GM18505 (cell line): ENCODE data around the gene SCN7A.

Experiments used
- ATAC-seq: cut with Tn5 transposase; IDR thresholded peaks from one replicate; pipeline ENCODE4 v1.9.1; 2021; ENCODE audit not compliant: unreplicated experiment
- POLR2A ChIP-seq: IDR thresholded peaks from 4 replicates; pipeline ENCODE4 v1.6.1; 2011; ENCODE audit warnings: borderline replicate concordance; ENCODE audit not compliant: insufficient read depth, insufficient read length; ENCODE audit errors: extremely low read depth

Gene SCN7A

GRCh38 chr2:166494140-166494624, at the start of gene SCN7A:
TSS of gene SCN7A (minus strand) at chr2:166494249. CDS start at chr2:166477696, 16,553 bp downstream.
- ATAC-seq = no peak
- TF ChIP-seq POLR2A = no peak

- peak; percentile 98 for ATAC-seq
- no peak for TF ChIP-seq POLR2A
Observed at GRCh38 chr2:166539340-166540162, 45.5 kb upstream of the SCN7A start.

DNA sequence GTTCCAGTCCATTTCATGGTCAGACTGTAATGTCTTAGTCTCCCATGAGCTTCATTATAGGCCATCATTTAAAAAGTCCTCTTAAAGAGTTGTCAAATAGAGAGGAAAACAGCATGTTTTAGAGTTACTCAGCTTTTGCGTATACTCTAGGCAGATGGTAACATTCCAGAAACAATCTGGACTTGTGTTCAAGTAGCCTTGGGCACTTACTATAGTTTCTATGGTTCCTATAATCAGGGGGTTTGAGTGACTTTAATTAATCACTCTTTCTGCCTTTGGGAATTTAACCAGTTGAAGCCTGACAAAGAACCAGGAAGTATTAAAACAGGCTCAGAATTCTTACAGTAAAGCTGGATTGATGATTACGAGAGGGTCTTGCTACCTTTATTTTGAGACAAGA, 42.1 kb upstream of the SCN7A start:
- no peak for TF ChIP-seq POLR2A
- ATAC-seq = no peak

- TF ChIP-seq POLR2A = no peak
Observed at GRCh38 chr2:166521155-166521554, 27.1 kb upstream of the SCN7A start.

GRCh38 chr2:166520604-166521003, 26.6 kb upstream of the SCN7A start:
- TF ChIP-seq POLR2A = no peak
- ATAC-seq = no peak

More at GRCh38 chr2:166521155-166521554, 27.1 kb upstream of the SCN7A start:
- no peak for ATAC-seq

DNA sequence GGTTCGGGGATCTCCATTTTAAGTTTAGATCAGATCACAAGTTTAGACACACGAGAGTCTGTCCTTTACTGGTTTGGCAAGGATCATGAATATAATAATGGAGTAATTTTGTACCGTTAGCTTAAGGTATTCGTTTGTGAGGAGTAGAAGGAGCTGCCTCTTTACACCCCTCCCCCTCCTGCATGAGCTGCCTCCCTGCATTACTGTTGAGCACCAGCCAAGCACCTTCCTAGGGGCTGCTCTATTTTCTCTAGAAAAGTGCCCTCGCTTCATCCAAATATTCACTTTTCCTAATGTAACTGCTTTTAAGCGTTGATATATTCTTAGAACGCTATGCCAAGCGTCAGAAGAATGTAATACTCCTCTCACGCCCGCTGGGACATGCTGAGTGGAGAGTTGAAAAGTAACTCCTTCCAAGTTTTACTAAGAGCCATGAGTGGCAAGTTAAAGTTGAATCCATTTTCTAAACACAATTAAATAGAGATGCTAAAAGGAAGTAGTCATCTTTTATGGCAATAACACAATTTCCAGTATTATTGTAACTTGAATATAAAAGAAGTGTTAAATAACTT, 25.4 kb upstream of the SCN7A start:
- TF ChIP-seq POLR2A = no peak
- ATAC-seq = no peak

- no peak for ATAC-seq
- no peak for TF ChIP-seq POLR2A
Observed at GRCh38 chr2:166518634-166519390, 24.8 kb upstream of the SCN7A start.

GRCh38 chr2:166517533-166518061, 23.5 kb upstream of the SCN7A start:
- no peak for TF ChIP-seq POLR2A
- ATAC-seq = no peak

DNA sequence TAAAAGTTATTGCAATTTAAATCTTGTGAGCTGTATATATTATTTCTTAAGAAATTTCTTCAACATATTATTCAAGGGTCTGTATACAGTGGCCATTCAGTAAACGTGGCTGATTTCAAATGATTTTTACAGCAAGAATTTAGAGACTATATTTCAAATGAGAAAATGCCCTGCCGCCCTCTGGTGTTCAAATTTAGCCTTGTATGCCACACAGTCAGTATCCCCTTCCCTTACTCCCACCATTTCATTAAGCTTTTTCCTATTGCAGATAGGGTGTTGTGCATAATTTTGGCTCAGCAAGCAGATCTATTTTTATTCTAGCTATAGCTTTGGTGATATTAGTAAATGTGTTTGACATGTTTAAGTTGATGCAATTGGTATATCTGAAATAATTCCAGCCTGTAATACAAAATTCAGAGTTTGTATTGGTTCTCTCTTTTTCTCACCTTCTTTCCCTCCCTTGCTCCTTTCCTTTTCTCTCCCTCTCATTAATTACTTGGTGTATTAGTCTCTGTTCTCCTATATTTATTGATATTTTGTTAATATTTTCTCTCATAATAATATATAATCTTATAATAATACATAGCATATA, 22.8 kb upstream of the SCN7A start:
- no peak for TF ChIP-seq POLR2A
- no peak for ATAC-seq

GRCh38 chr2:166513952-166514351, 19.9 kb upstream of the SCN7A start:
- TF ChIP-seq POLR2A = no peak
- no peak for ATAC-seq

- ATAC-seq = no peak
Observed at GRCh38 chr2:166499281-166499680, 5.2 kb upstream of the SCN7A start.

GRCh38 chr2:166491461-166491860, 2.6 kb downstream of the SCN7A start:
- ATAC-seq = no peak
- TF ChIP-seq POLR2A = no peak

More at GRCh38 chr2:166499281-166499680, 5.2 kb upstream of the SCN7A start:
- no peak for TF ChIP-seq POLR2A

GRCh38 chr2:166487171-166487570, 6.9 kb downstream of the SCN7A start:
- no peak for TF ChIP-seq POLR2A
- no peak for ATAC-seq

DNA sequence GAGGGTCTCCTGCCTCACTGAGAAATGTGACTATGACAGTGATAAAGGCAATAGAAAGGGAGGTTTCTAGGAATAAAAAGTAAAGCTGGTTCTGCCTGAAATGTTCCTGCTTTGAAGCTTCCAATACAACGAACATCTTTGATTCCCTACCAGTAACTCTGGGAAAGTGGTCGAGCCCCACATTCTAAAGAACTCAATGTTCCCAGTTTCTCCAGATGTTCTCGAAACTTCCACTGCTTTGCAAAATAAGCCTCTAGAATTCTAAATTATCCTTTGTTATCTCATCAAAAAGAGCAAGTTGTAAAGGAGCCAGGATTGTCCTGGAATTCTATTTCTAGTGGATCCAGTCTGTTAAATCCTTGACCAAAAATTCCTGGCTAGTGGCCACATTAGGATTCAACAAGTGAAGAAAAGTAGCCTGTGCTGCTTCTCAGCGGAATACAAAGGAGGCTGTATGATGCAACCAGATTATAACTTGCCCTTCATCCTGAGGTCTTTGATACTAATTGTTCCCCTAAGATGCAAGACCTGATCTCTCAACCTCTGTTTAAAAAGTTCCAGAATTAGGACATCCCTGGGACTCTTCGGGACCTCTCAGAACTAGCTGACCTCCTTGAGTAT, 8.4 kb downstream of the SCN7A start:
- no peak for ATAC-seq
- TF ChIP-seq POLR2A = no peak
